Parietal lobe (tissue), 1 donor: ENCODE results near the gene REV3L. TPM values are rescaled to one million over a fixed set of nuclear protein-coding genes. Genes with fewer than 3 reads are reported as not detected.

ENCODE experiments used
- total RNA-seq: library from RNA; depleted of rRNA; stranded (reverse); fragments of >200 nt; gene quantifications from one replicate; pipeline ENCODE4 v1.2.3, GENCODE V29; 2014

REV3L gene, protein sequence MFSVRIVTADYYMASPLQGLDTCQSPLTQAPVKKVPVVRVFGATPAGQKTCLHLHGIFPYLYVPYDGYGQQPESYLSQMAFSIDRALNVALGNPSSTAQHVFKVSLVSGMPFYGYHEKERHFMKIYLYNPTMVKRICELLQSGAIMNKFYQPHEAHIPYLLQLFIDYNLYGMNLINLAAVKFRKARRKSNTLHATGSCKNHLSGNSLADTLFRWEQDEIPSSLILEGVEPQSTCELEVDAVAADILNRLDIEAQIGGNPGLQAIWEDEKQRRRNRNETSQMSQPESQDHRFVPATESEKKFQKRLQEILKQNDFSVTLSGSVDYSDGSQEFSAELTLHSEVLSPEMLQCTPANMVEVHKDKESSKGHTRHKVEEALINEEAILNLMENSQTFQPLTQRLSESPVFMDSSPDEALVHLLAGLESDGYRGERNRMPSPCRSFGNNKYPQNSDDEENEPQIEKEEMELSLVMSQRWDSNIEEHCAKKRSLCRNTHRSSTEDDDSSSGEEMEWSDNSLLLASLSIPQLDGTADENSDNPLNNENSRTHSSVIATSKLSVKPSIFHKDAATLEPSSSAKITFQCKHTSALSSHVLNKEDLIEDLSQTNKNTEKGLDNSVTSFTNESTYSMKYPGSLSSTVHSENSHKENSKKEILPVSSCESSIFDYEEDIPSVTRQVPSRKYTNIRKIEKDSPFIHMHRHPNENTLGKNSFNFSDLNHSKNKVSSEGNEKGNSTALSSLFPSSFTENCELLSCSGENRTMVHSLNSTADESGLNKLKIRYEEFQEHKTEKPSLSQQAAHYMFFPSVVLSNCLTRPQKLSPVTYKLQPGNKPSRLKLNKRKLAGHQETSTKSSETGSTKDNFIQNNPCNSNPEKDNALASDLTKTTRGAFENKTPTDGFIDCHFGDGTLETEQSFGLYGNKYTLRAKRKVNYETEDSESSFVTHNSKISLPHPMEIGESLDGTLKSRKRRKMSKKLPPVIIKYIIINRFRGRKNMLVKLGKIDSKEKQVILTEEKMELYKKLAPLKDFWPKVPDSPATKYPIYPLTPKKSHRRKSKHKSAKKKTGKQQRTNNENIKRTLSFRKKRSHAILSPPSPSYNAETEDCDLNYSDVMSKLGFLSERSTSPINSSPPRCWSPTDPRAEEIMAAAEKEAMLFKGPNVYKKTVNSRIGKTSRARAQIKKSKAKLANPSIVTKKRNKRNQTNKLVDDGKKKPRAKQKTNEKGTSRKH (N-terminal part only)
- 115 TPM for total RNA-seq

DNA sequence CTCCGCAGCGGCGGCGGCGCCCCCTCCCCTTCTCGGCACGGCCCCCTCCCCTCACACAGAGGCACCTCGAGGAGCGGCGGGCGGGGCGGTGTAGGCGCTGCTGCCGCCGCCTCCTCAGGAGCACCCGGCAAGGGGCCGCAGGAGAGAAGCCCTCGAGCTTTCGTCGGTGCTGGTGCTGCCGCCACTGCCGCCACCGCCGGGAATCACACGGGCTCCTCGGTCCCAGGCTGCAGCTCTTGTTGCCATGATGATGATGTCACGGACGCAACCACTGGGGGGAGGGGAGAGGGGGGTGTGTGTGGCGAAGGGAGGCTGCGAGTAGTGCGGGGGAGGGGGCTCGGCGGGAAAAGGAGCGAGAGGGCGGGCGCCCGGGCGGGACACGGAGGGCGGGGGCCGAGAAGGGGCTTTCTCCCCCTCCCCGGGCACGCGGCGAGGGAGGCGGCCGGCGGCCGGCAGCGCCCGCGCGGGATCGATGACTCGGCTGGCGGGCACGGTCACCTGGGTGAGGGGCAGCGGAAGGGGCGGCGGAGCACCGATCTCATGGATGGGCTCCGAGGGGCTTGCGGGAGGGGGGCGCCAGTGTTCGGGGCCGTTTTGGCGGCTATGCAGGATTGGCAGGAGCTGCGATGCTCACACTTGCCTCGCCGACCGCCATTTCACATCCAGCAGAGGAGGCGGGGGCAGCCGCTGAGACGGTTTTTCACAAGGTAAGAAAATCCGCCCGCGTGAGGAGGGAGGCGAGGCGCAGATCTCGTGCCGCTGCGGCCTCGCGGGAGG lies at the start of gene REV3L:
REV3L (minus strand) TSS at position 260 of the 777 bp plus-strand sequence. CDS start 330 bp downstream, outside the sequence.

Other genes with a start within 250 kb of the REV3L start
- 7.2 TPM for gene TRAF3IP2, start 122.7 kb upstream of the REV3L start, total RNA-seq